IPS-20b (cell line): Measurements from ENCODE around the gene CRTC2.
"Not testable (repeated sequence)": the region's sequence is repeated elsewhere in the genome, so short reads cannot be mapped to it uniquely, and the experiment has no call there.

Source experiments
- H3K27ac ChIP-seq: one replicate; pipeline ENCODE4 v1.5.1; 2013; ENCODE audit warnings: low read length
- H3K27me3 ChIP-seq: 2 replicates; pipeline ENCODE4 v1.6.1; 2013; ENCODE audit warnings: mild to moderate bottlenecking, low read length, inconsistent platforms; ENCODE audit not compliant: insufficient read depth
- H3K36me3 ChIP-seq: 2 replicates; pipeline ENCODE4 v1.6.1; 2013; ENCODE audit warnings: low read depth, mild to moderate bottlenecking, inconsistent platforms, low read length, moderate library complexity; ENCODE audit not compliant: insufficient read depth
- H3K4me1 ChIP-seq: 2 replicates; pipeline ENCODE4 v1.6.1; 2013; ENCODE audit warnings: mild to moderate bottlenecking, control low read depth, inconsistent platforms, low read length, moderate library complexity; ENCODE audit not compliant: insufficient read depth
- H3K4me3 ChIP-seq: 2 replicates; pipeline ENCODE4 v1.5.1; 2013; ENCODE audit warnings: mild to moderate bottlenecking, low read length, inconsistent platforms
- H3K9ac ChIP-seq: 2 replicates; pipeline ENCODE4 v1.6.1; 2013; ENCODE audit warnings: low read depth, mild to moderate bottlenecking, inconsistent platforms, low read length, moderate library complexity
- H3K9me3 ChIP-seq: 2 replicates; pipeline ENCODE4 v1.6.1; 2013; ENCODE audit warnings: mild to moderate bottlenecking, low read depth, low read length, inconsistent platforms; ENCODE audit not compliant: insufficient read depth

The CRTC2 gene

GRCh38 chr1:153958111-153958960 is at the start of gene CRTC2:
TSS of gene CRTC2 (minus strand) at chr1:153958612. CDS start at chr1:153958497, 115 bp downstream.
- no peaks in the 10 kb centered on the region for H3K9me3 ChIP-seq
- H3K27me3 ChIP-seq: no peaks in the 10 kb centered on the region
- peak within 1 kb of the TSS; percentile 91 for H3K9ac ChIP-seq
- H3K4me3 ChIP-seq: peak within 1 kb of the TSS; percentile 91
- H3K27ac ChIP-seq: peak within 1 kb of the TSS; percentile 23
- peaks cover 20% of the 10 kb centered on the region for H3K4me1 ChIP-seq
- peaks cover 43% of the 10 kb centered on the region for H3K36me3 ChIP-seq

- Histone ChIP-seq H3K4me3 (no peak overlapping the region), H3K36me3 (no peaks in the 10 kb centered on the region), H3K27me3 (no peaks in the 10 kb centered on the region), H3K9me3 (no peaks in the 10 kb centered on the region), H3K9ac (no peak overlapping the region), H3K4me1 (no peaks in the 10 kb centered on the region), H3K27ac (no peak overlapping the region)
These were observed 47.7 kb upstream of the CRTC2 start for GRCh38 chr1:154006136-154006535.

GRCh38 chr1:154000420-154000819 is 42.0 kb upstream of the CRTC2 start:
- Histone ChIP-seq H3K27me3 (no peaks in the 10 kb centered on the region), H3K27ac (no peak overlapping the region), H3K4me1 (no peaks in the 10 kb centered on the region), H3K9ac (no peak overlapping the region), H3K4me3 (no peak overlapping the region), H3K36me3 (peaks cover 4% of the 10 kb centered on the region; the same call in 1 of the 2 replicates), H3K9me3 (no peaks in the 10 kb centered on the region)

GRCh38 chr1:153996882-153997281 is 38.5 kb upstream of the CRTC2 start:
- H3K4me3 ChIP-seq, H3K9me3 ChIP-seq, H3K4me1 ChIP-seq, H3K27me3 ChIP-seq, H3K27ac ChIP-seq, H3K9ac ChIP-seq: not testable (repeated sequence)
- H3K36me3 ChIP-seq: peaks cover 38% of the 10 kb centered on the region

- no peak overlapping the region for H3K4me3 ChIP-seq
- no peaks in the 10 kb centered on the region for H3K27me3 ChIP-seq
- no peak overlapping the region for H3K9ac ChIP-seq
- no peak overlapping the region for H3K27ac ChIP-seq
- peaks cover 4% of the 10 kb centered on the region; the same call in 1 of the 2 replicates for H3K4me1 ChIP-seq
- peaks cover 48% of the 10 kb centered on the region for H3K36me3 ChIP-seq
- no peaks in the 10 kb centered on the region for H3K9me3 ChIP-seq
These were observed 37.2 kb upstream of the CRTC2 start for GRCh38 chr1:153995640-153996039.

- Histone ChIP-seq H3K36me3 (peaks cover 48% of the 10 kb centered on the region), H3K9ac (no peak overlapping the region), H3K4me3 (no peak overlapping the region), H3K4me1 (peaks cover 4% of the 10 kb centered on the region; the same call in 1 of the 2 replicates), H3K27me3 (no peaks in the 10 kb centered on the region), H3K27ac (no peak overlapping the region), H3K9me3 (no peaks in the 10 kb centered on the region)
These were observed 36.8 kb upstream of the CRTC2 start for GRCh38 chr1:153995202-153995601.

- Histone ChIP-seq H3K9me3 (no peaks in the 10 kb centered on the region), H3K36me3 (peaks cover 48% of the 10 kb centered on the region), H3K27ac (no peak overlapping the region), H3K9ac (peak overlapping the region; percentile 98), H3K4me1 (peaks cover 4% of the 10 kb centered on the region; the same call in 1 of the 2 replicates), H3K27me3 (no peaks in the 10 kb centered on the region), H3K4me3 (peak overlapping the region; percentile 82)
These were observed 33.4 kb upstream of the CRTC2 start for GRCh38 chr1:153991806-153992205.

- Histone ChIP-seq H3K36me3 (peaks cover 48% of the 10 kb centered on the region), H3K9me3 (no peaks in the 10 kb centered on the region), H3K27ac (peak overlapping the region; percentile 92), H3K4me1 (peaks cover 4% of the 10 kb centered on the region; the same call in 1 of the 2 replicates), H3K27me3 (no peaks in the 10 kb centered on the region), H3K4me3 (peak overlapping the region; percentile 82), H3K9ac (peak overlapping the region; percentile 98)
These were observed 32.8 kb upstream of the CRTC2 start for GRCh38 chr1:153991151-153991630.

- Histone ChIP-seq H3K36me3 (peaks cover 46% of the 10 kb centered on the region), H3K27ac (peak within 1 kb of the TSS; percentile 92), H3K27me3 (no peaks in the 10 kb centered on the region)
These were observed 32.2 kb upstream of the CRTC2 start, which contains the start of gene RPS27 for GRCh38 chr1:153990468-153991150. TSS of gene RPS27 (plus strand) at chr1:153990762. CDS start at chr1:153990797, 35 bp downstream.

GRCh38 chr1:153987621-153988020 is 29.2 kb upstream of the CRTC2 start:
- Histone ChIP-seq H3K9ac (no peak overlapping the region), H3K4me1 (peaks cover 13% of the 10 kb centered on the region), H3K27ac (no peak overlapping the region), H3K9me3 (no peaks in the 10 kb centered on the region), H3K36me3 (peaks cover 37% of the 10 kb centered on the region), H3K4me3 (no peak overlapping the region), H3K27me3 (no peaks in the 10 kb centered on the region)

More at GRCh38 chr1:153990468-153991150, 32.2 kb upstream of the CRTC2 start, which contains the start of gene RPS27:
- peak within 1 kb of the TSS; percentile 98 for H3K9ac ChIP-seq
- H3K4me1 ChIP-seq: peaks cover 4% of the 10 kb centered on the region; the same call in 1 of the 2 replicates
- H3K9me3 ChIP-seq: no peaks in the 10 kb centered on the region
- peak within 1 kb of the TSS; percentile 82 for H3K4me3 ChIP-seq

GRCh38 chr1:153985941-153986761 is 27.7 kb upstream of the CRTC2 start, which contains the start of gene RAB13:
TSS of gene RAB13 (minus strand) at chr1:153986339. CDS start at chr1:153986236, 103 bp downstream.
- no peaks in the 10 kb centered on the region for H3K9me3 ChIP-seq
- peak within 1 kb of the TSS; percentile 84 for H3K9ac ChIP-seq
- peak within 1 kb of the TSS; percentile 58 for H3K27ac ChIP-seq
- H3K27me3 ChIP-seq: no peaks in the 10 kb centered on the region
- peak within 1 kb of the TSS; percentile 79 for H3K4me3 ChIP-seq
- peaks cover 35% of the 10 kb centered on the region for H3K36me3 ChIP-seq
- peaks cover 9% of the 10 kb centered on the region for H3K4me1 ChIP-seq
